OCI-LY3 (cell line): ENCODE results near the gene SYDE1.
A peak's percentile ranks its signal among the peaks of the same experiment; 100 is the strongest.

ENCODE experiments used
- H2AFZ ChIP-seq: fragments of 200-600, 300-600 bp; shearing (Covaris generic); 2 replicates; pipeline ENCODE4 v1.6.0; 2014; ENCODE audit warnings: antibody characterized with exemption, low read depth, low read length
- H3K27ac ChIP-seq: fragments of 200-600, 300-600 bp; sonication (generic); 2 replicates; pipeline ENCODE4 v1.5.1; 2014; ENCODE audit warnings: mild to moderate bottlenecking, low read length, moderate library complexity, mixed read lengths
- H3K27me3 ChIP-seq: fragments of 200-600, 300-600 bp; sonication (generic); 2 replicates; pipeline ENCODE4 v1.6.1; 2014; ENCODE audit warnings: low read depth, low read length, mixed read lengths
- H3K36me3 ChIP-seq: fragments of 200-600, 300-600 bp; sonication (generic); replicated peaks from 2 replicates; pipeline ENCODE3; 2014; ENCODE audit warnings: low read depth, low read length, mixed read lengths
- H3K4me1 ChIP-seq: fragments of 300-600, 200-600 bp; sonication (generic); 2 replicates; pipeline ENCODE4 v1.6.1; 2014; ENCODE audit warnings: low read length, mixed read lengths
- H3K4me2 ChIP-seq: fragments of 200-600, 300-600 bp; sonication (generic); 2 replicates; pipeline ENCODE4 v1.6.1; 2014; ENCODE audit warnings: low read length, mixed read lengths
- H3K4me3 ChIP-seq: fragments of 300-600, 200-600 bp; sonication (generic); 2 replicates; pipeline ENCODE4 v1.5.1; 2014; ENCODE audit warnings: antibody characterized with exemption, mild to moderate bottlenecking, low read length, moderate library complexity
- H3K79me2 ChIP-seq: fragments of 300-600, 200-600 bp; shearing (Covaris generic); 2 replicates; pipeline ENCODE4 v1.6.1; 2014; ENCODE audit warnings: mild to moderate bottlenecking, low read length, mixed read lengths
- H3K9ac ChIP-seq: fragments of 300-600, 200-600 bp; shearing (Covaris generic); 2 replicates; pipeline ENCODE4 v1.6.0; 2014; ENCODE audit warnings: mild to moderate bottlenecking, low read length, moderate library complexity
- H3K9me3 ChIP-seq: fragments of 200-600, 300-600 bp; shearing (Covaris generic); 2 replicates; pipeline ENCODE4 v1.6.1; 2014; ENCODE audit warnings: low read length, mixed read lengths; ENCODE audit not compliant: insufficient read depth
- H4K20me1 ChIP-seq: fragments of 200-600, 300-600 bp; sonication (generic); 2 replicates; pipeline ENCODE4 v1.6.1; 2016; ENCODE audit warnings: low read length, mixed read lengths; ENCODE audit not compliant: insufficient read depth
- EZH2phosphoT487 ChIP-seq: fragments of 200-600 bp; shearing (Covaris generic); IDR thresholded peaks from 2 replicates; pipeline ENCODE4 v1.6.1; 2018; ENCODE audit warnings: antibody characterized with exemption, mixed run types, low read depth
- TF ChIP-seq, protein P1 (sequence below): fragments of 200-600, 300-600 bp; sonication (generic); IDR thresholded peaks from 2 replicates; pipeline ENCODE4 v1.5.1; 2014; ENCODE audit warnings: antibody characterized with exemption, low read length, low read depth

Gene SYDE1

DNA sequence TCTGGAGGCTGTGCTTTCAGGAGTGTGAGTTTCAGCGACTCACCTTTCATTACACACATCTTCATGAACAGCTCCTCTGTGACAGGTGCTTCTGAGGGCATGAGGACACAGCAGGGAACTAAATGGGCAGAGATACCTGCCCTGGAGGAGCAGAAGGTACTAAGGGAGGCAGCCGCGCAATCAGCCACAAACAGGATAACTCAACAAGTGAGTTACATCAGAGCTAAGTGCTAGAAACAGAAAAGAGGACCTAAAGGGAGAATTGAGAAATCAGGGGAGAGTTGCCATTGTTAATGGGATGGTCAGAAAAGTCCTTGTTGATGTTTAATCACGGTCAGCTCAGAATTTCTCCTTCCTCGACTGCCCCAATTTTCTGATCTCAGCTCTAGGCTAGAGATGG is 42.5 kb downstream of the SYDE1 start:
- TF ChIP-seq, protein P1, sequence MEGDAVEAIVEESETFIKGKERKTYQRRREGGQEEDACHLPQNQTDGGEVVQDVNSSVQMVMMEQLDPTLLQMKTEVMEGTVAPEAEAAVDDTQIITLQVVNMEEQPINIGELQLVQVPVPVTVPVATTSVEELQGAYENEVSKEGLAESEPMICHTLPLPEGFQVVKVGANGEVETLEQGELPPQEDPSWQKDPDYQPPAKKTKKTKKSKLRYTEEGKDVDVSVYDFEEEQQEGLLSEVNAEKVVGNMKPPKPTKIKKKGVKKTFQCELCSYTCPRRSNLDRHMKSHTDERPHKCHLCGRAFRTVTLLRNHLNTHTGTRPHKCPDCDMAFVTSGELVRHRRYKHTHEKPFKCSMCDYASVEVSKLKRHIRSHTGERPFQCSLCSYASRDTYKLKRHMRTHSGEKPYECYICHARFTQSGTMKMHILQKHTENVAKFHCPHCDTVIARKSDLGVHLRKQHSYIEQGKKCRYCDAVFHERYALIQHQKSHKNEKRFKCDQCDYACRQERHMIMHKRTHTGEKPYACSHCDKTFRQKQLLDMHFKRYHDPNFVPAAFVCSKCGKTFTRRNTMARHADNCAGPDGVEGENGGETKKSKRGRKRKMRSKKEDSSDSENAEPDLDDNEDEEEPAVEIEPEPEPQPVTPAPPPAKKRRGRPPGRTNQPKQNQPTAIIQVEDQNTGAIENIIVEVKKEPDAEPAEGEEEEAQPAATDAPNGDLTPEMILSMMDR = no peak
- no peak for TF ChIP-seq EZH2phosphoT487
- Histone ChIP-seq H3K9me3 (no peaks in the 10 kb centered on the region), H3K4me2 (no peak overlapping the region), H3K27ac (no peak overlapping the region), H3K36me3 (no peaks in the 10 kb centered on the region), H4K20me1 (no peaks in the 10 kb centered on the region), H3K79me2 (no peaks in the 10 kb centered on the region), H3K4me3 (no peak overlapping the region), H3K9ac (no peak overlapping the region), H3K4me1 (no peaks in the 10 kb centered on the region), H3K27me3 (peaks cover 43% of the 10 kb centered on the region), H2AFZ (no peak overlapping the region)

DNA sequence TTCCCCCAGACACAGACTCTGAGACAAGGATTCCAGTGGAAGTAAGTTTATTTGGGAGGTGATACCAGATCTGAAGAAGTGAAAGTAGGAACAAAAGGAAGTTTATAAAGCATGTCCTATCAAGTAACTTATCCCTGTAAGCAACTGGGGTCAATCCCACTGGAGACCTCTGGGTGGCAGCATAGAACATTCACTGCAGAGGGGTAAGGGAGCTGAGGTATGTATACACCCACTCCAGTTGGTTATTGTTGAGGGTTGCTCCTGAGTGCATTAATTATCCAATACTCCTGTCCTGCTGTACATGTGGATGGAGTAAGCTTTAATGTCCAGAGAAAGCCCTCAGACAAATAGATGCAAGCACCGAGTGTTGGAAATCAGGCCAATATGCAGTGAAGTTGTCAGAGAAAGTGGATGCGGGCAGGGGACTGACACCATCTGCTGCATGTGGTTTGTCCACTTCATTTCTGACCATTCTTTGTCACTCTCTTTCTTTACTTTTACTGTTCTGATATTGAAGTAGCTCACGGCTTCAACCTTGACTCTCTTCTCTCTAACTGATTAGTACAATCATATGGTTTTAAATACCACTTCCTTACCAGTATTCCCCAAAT is 46.9 kb downstream of the SYDE1 start:
- H3K27ac ChIP-seq = no peak overlapping the region
- no peaks in the 10 kb centered on the region for H3K9me3 ChIP-seq
- H2AFZ ChIP-seq = no peak overlapping the region
- H3K4me2 ChIP-seq = no peak overlapping the region
- no peaks in the 10 kb centered on the region for H3K36me3 ChIP-seq
- no peak for TF ChIP-seq EZH2phosphoT487
- TF ChIP-seq, protein P1 = peak; percentile 88
- peaks cover 27% of the 10 kb centered on the region for H3K27me3 ChIP-seq
- H3K4me1 ChIP-seq = peaks cover 2% of the 10 kb centered on the region; the same call in 1 of the 2 replicates
- no peaks in the 10 kb centered on the region for H3K79me2 ChIP-seq
- H3K9ac ChIP-seq = no peak overlapping the region
- H4K20me1 ChIP-seq = no peaks in the 10 kb centered on the region
- no peak overlapping the region for H3K4me3 ChIP-seq

DNA sequence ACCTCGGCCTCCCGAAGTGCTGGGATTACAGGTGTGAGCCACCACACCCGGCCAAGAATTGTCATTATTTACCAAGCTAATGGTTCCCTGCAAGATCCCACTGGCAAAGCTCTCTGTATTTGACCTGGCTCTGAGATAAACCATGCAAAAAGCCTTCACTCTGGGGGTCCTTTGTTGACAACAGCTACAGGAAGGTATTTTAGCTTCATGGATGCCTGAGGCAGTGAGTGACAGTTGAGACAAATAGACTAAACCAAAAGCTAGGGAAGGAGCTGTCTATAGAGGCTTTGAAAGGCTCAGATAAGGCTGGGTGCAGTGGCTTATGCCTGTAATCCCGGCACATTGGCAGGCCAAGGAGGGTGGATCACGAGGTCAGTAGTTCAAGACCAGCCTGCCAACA is 48.1 kb downstream of the SYDE1 start:
- H3K79me2 ChIP-seq = no peaks in the 10 kb centered on the region
- H3K27ac ChIP-seq = no peak overlapping the region
- TF ChIP-seq EZH2phosphoT487 = no peak
- TF ChIP-seq, protein P1 = no peak
- H3K4me1 ChIP-seq = peaks cover 8% of the 10 kb centered on the region
- H3K36me3 ChIP-seq = no peaks in the 10 kb centered on the region
- H4K20me1 ChIP-seq = no peaks in the 10 kb centered on the region
- H2AFZ ChIP-seq = no peak overlapping the region
- no peak overlapping the region for H3K4me2 ChIP-seq
- H3K27me3 ChIP-seq = peaks cover 21% of the 10 kb centered on the region
- H3K4me3 ChIP-seq = no peak overlapping the region
- no peaks in the 10 kb centered on the region for H3K9me3 ChIP-seq
- no peak overlapping the region for H3K9ac ChIP-seq

DNA sequence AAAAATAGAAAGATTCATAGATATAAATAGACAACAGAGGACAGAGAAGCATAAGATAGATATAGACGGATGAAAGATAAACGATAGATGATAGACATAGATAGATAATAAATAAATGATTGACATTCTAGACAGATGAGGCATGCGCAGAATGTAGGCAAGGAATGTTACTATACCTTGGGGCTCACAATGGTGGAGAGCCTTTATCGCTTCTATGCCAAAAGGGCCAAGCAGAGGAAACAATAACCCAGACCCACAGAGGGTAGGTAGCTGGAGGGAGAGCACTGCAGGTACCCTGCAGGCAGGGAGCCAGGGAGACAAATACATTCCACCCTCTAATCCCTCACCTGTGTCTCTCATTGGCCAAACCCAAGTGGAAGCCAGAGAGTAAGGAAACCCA is 49.2 kb downstream of the SYDE1 start:
- Histone ChIP-seq H3K9ac (no peak overlapping the region), H3K27me3 (peaks cover 21% of the 10 kb centered on the region), H3K4me1 (peaks cover 8% of the 10 kb centered on the region), H3K4me3 (no peak overlapping the region), H3K79me2 (no peaks in the 10 kb centered on the region), H3K4me2 (no peak overlapping the region), H3K27ac (no peak overlapping the region), H2AFZ (no peak overlapping the region), H3K36me3 (no peaks in the 10 kb centered on the region), H3K9me3 (no peaks in the 10 kb centered on the region), H4K20me1 (no peaks in the 10 kb centered on the region)
- TF ChIP-seq EZH2phosphoT487 = no peak
- TF ChIP-seq, protein P1 = no peak
